ENCODE measurements around the gene VDAC2. TPM values are rescaled to one million over a fixed set of nuclear protein-coding genes. Genes with fewer than 3 reads are reported as not detected.
"Not testable (repeated sequence)": the region's sequence is repeated elsewhere in the genome, so short reads cannot be mapped to it uniquely, and the experiment has no call there.

VDAC2 gene
- total and polyA plus RNA-seq, 2 experiments from 2014 or later, result 167 to 190 TPM

GRCh38 chr10:75195035-75195763 is 15.4 kb upstream of the VDAC2 start:
- Histone ChIP-seq H3K79me2 (no peaks in the 10 kb centered on the region), H3K4me2 (peak overlapping the region; percentile 12), H3K36me3 (replicated peaks; ENCODE audit: insufficient read depth, low read depth) (no peaks in the 10 kb centered on the region), H3K4me1 (ENCODE audit: insufficient read depth) (peaks cover 17% of the 10 kb centered on the region), H3K27ac (peak overlapping the region; percentile 76), H3K9me2 (replicated peaks; ENCODE audit: insufficient read depth) (no peaks in the 10 kb centered on the region), H3K4me3 (no peak overlapping the region), H4K20me1 (ENCODE audit: insufficient read depth, poor library complexity, severe bottlenecking) (no peaks in the 10 kb centered on the region), H2AFZ (no peak overlapping the region), H3K27me3 (no peaks in the 10 kb centered on the region), H3K9me3 (ENCODE audit: low read depth) (no peaks in the 10 kb centered on the region)
- TF ChIP-seq CTCF (IDR thresholded peaks at IDR 0.05; ENCODE audit: poor library complexity) (no peak), EZH2 (IDR thresholded peaks at IDR 0.05; ENCODE audit: borderline replicate concordance) (no peak), EZH2phosphoT487 (IDR thresholded peaks at IDR 0.05; ENCODE audit: low read depth, severe bottlenecking, unreplicated experiment) (no peak)
- 67% methylated on average over 6 of the region's 6 CpGs for WGBS (ENCODE audit: low lambda C conversion rate, missing lambda C conversion rate)
- no peak for DNase-seq (ENCODE audit: low spot score)

DNA sequence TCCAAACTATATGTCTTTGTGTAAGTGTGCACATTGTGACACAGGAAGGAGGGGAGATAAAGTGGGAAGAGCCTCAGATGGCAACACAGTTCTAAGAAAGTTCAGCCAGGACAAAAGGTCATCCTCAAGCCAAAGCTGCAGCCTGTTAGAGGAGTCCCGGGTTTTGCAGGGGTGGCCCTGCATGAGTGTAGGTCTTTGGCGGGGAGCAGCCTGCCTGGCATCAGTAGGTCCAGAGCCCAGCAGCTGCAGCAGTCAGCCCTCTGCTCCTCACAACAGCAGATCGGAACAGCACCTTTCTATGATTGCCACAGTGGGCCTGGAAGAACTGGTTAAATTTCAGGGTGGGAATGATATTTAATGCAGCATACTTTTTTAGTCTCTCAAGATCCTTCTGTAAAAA is 13.5 kb upstream of the VDAC2 start:
- Histone ChIP-seq H3K27me3 (no peaks in the 10 kb centered on the region), H2AFZ (no peak overlapping the region), H3K79me2 (no peaks in the 10 kb centered on the region), H4K20me1 (ENCODE audit: insufficient read depth, poor library complexity, severe bottlenecking) (no peaks in the 10 kb centered on the region), H3K4me2 (no peak overlapping the region), H3K4me3 (no peak overlapping the region), H3K27ac (no peak overlapping the region), H3K36me3 (replicated peaks; ENCODE audit: insufficient read depth, low read depth) (no peaks in the 10 kb centered on the region), H3K4me1 (ENCODE audit: insufficient read depth) (peaks cover 9% of the 10 kb centered on the region), H3K9me2 (replicated peaks; ENCODE audit: insufficient read depth) (no peaks in the 10 kb centered on the region), H3K9me3 (ENCODE audit: low read depth) (no peaks in the 10 kb centered on the region)
- no peak for TF ChIP-seq EZH2 (IDR thresholded peaks at IDR 0.05; ENCODE audit: borderline replicate concordance)
- TF ChIP-seq CTCF (IDR thresholded peaks at IDR 0.05; ENCODE audit: poor library complexity), result no peak
- no peak for TF ChIP-seq EZH2phosphoT487 (IDR thresholded peaks at IDR 0.05; ENCODE audit: low read depth, severe bottlenecking, unreplicated experiment)
- no peak for DNase-seq (ENCODE audit: low spot score)
- WGBS (ENCODE audit: low lambda C conversion rate, missing lambda C conversion rate), result 90% methylated on average over 3 of the region's 3 CpGs

DNA sequence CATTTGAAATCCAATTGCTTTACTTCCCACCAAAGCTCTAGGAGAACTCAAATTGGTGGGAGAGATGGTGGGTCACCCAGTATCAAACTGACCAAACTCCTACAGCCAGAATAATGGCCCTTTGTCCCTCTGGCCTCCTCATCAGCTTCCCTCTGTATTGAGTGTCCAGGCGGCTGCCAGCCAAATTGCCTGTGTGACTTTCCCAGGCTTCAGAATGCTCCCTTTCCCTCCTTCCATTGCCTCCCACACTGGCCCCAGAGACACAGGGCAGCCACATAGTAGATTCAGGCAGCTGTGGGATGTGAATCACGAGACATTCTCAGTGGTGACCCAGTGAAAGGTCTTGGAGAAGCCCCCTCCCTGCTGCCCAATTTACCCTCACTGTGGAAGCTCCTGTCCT is 12.7 kb upstream of the VDAC2 start:
- no peaks in the 10 kb centered on the region for H3K9me3 ChIP-seq (ENCODE audit: low read depth)
- H3K4me3 ChIP-seq, result no peak overlapping the region
- H3K27me3 ChIP-seq, result no peaks in the 10 kb centered on the region
- TF ChIP-seq EZH2 (IDR thresholded peaks at IDR 0.05; ENCODE audit: borderline replicate concordance) (no peak), EZH2phosphoT487 (IDR thresholded peaks at IDR 0.05; ENCODE audit: low read depth, severe bottlenecking, unreplicated experiment) (no peak), CTCF (IDR thresholded peaks at IDR 0.05; ENCODE audit: poor library complexity) (no peak)
- no peak overlapping the region for H2AFZ ChIP-seq
- no peaks in the 10 kb centered on the region for H3K9me2 ChIP-seq (replicated peaks; ENCODE audit: insufficient read depth)
- no peaks in the 10 kb centered on the region for H3K36me3 ChIP-seq (replicated peaks; ENCODE audit: insufficient read depth, low read depth)
- H3K27ac ChIP-seq, result no peak overlapping the region
- H3K4me1 ChIP-seq (ENCODE audit: insufficient read depth), result peaks cover 5% of the 10 kb centered on the region
- DNase-seq (ENCODE audit: low spot score), result no peak
- H4K20me1 ChIP-seq (ENCODE audit: insufficient read depth, poor library complexity, severe bottlenecking), result no peaks in the 10 kb centered on the region
- WGBS (ENCODE audit: low lambda C conversion rate, missing lambda C conversion rate), result 89% methylated on average over 2 of the region's 2 CpGs
- H3K4me2 ChIP-seq, result no peak overlapping the region
- no peaks in the 10 kb centered on the region for H3K79me2 ChIP-seq

DNA sequence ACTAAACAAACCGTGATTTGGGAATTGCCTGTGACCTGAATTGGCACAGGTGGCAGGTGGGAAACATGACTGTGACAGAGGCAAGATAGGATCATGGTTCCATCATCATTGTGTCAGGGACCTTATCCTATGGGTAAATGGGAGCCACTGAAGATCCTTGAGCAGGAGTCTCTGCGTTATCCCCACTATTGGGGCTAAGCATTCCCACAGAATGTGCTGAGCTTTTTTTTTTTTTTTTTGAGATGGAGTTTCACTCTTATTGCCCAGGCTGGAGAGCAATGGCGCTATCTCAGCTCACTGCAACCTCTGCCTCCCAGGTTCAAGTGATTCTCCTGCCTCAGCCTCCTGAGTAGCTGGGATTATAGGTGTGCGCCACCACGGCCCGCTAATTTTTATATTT is 10.6 kb upstream of the VDAC2 start:
- not testable (repeated sequence) for H3K27me3 ChIP-seq; H2AFZ ChIP-seq; H3K9me3 ChIP-seq (ENCODE audit: low read depth); H4K20me1 ChIP-seq (ENCODE audit: insufficient read depth, poor library complexity, severe bottlenecking); H3K27ac ChIP-seq; H3K9me2 ChIP-seq (replicated peaks; ENCODE audit: insufficient read depth); H3K4me3 ChIP-seq; DNase-seq (ENCODE audit: low spot score); H3K79me2 ChIP-seq; H3K4me2 ChIP-seq; H3K4me1 ChIP-seq (ENCODE audit: insufficient read depth); H3K36me3 ChIP-seq (replicated peaks; ENCODE audit: insufficient read depth, low read depth)
- 95% methylated on average over 6 of the region's 6 CpGs for WGBS (ENCODE audit: low lambda C conversion rate, missing lambda C conversion rate)
